GM21390 (cell line): ENCODE measurements around the gene PTPRN2.

Experiments
- ATAC-seq: cut with Tn5 transposase; IDR thresholded peaks from one replicate; pipeline ENCODE4 v1.9.1; 2021; ENCODE audit not compliant: unreplicated experiment

Gene PTPRN2

GRCh38 chr7:157886266-157886665 lies 701.4 kb downstream of the PTPRN2 start:
- ATAC-seq: no peak

GRCh38 chr7:157885140-157885539 lies 702.5 kb downstream of the PTPRN2 start:
- ATAC-seq: no peak

GRCh38 chr7:157884461-157885062 lies 703.1 kb downstream of the PTPRN2 start:
- ATAC-seq: no peak

- no peak for ATAC-seq
Measured at GRCh38 chr7:157881048-157881771, 706.4 kb downstream of the PTPRN2 start.

GRCh38 chr7:157879391-157879790 lies 708.2 kb downstream of the PTPRN2 start:
- ATAC-seq: no peak

- no peak for ATAC-seq
Measured at GRCh38 chr7:157877298-157878090, 710.1 kb downstream of the PTPRN2 start.

GRCh38 chr7:157876469-157877285 lies 710.9 kb downstream of the PTPRN2 start:
- ATAC-seq: no peak

- no peak for ATAC-seq
Measured at GRCh38 chr7:157875230-157876179, 712.1 kb downstream of the PTPRN2 start.

- no peak for ATAC-seq
Measured at GRCh38 chr7:157874870-157875229, 712.8 kb downstream of the PTPRN2 start.

GRCh38 chr7:157874208-157874816 lies 713.3 kb downstream of the PTPRN2 start:
- ATAC-seq: no peak

GRCh38 chr7:157873664-157874063 lies 714.0 kb downstream of the PTPRN2 start:
- ATAC-seq: no peak

GRCh38 chr7:157873181-157873580 lies 714.4 kb downstream of the PTPRN2 start:
- ATAC-seq: no peak

GRCh38 chr7:157872447-157872846 lies 715.2 kb downstream of the PTPRN2 start:
- no peak for ATAC-seq

GRCh38 chr7:157871681-157872080 lies 715.9 kb downstream of the PTPRN2 start:
- no peak for ATAC-seq

GRCh38 chr7:157870644-157871290 lies 716.9 kb downstream of the PTPRN2 start:
- ATAC-seq: no peak

- no peak for ATAC-seq
Measured at GRCh38 chr7:157869793-157870192, 717.8 kb downstream of the PTPRN2 start.

- ATAC-seq: no peak
Measured at GRCh38 chr7:157867685-157868305, 719.8 kb downstream of the PTPRN2 start.

- no peak for ATAC-seq
Measured at GRCh38 chr7:157866336-157866924, 721.2 kb downstream of the PTPRN2 start.
